GM23248 (cell line): ENCODE measurements around the gene FAM72D.
"Not testable (repeated sequence)": the region's sequence is repeated elsewhere in the genome, so short reads cannot be mapped to it uniquely, and the experiment has no call there.

Experiments used
- EZH2 ChIP-seq: fragments of 200-600 bp; sonication (generic); IDR thresholded peaks from 2 replicates; pipeline ENCODE4 v1.6.1; 2018; ENCODE audit warnings: antibody characterized with exemption, mild to moderate bottlenecking; ENCODE audit not compliant: insufficient read depth, poor library complexity, severe bottlenecking
- EZH2phosphoT487 ChIP-seq: fragments of 200-600 bp; sonication (generic); IDR thresholded peaks from 2 replicates; pipeline ENCODE4 v1.6.1; 2018; ENCODE audit warnings: antibody characterized with exemption, moderate library complexity, mild to moderate bottlenecking, low read depth; ENCODE audit not compliant: insufficient read depth

- TF ChIP-seq EZH2phosphoT487, EZH2: not testable (repeated sequence)
These were observed 24.1 kb downstream of the FAM72D start for GRCh38 chr1:145119842-145120241.
